Panc1 (cell line): ENCODE results near the gene GBA3. TPM values are rescaled to one million over a fixed set of nuclear protein-coding genes. Genes with fewer than 3 reads are reported as not detected.

ENCODE experiments used
- ATAC-seq: fragments of 200-7000 bp; cut with Tn5 transposase; 2 replicates; pipeline ENCODE4 v1.9.1; 2020; ENCODE audit warnings: mild to moderate bottlenecking, moderate library complexity
- BruUV-seq: library from RNA; stranded (reverse); fragments of 400-500 nt; replicated peaks from 2 replicates; lab custom pipeline; 2021; lab: Mats Ljungman, UMichigan
- CTCF ChIA-PET: fragments of 300-600 bp; sonication (Branson Sonifier 250); formaldehyde crosslinking; loops from one replicate; lab custom pipeline; 2022; ENCODE audit warnings: antibody characterized with exemption; lab: Charles Lee
- POLR2A ChIA-PET: fragments of 300-600 bp; sonication (Branson Sonifier 250); formaldehyde crosslinking; loops from one replicate; lab custom pipeline; 2022; ENCODE audit warnings: antibody characterized with exemption; lab: Charles Lee
- DNase-seq: peaks from one replicate; pipeline ENCODE4 v3.0.0-alpha.2; 2010; ENCODE audit warnings: low read depth, low spot score
- H3K27ac ChIP-seq: 2 replicates; pipeline ENCODE4 v1.5.1; 2011; ENCODE audit warnings: mild to moderate bottlenecking, low read length, inconsistent platforms
- H3K27me3 ChIP-seq: fragments of 200-500 bp; sonication (Bioruptor generic); 2 replicates; pipeline ENCODE4 v1.6.0; 2014; ENCODE audit warnings: low read length, inconsistent platforms; ENCODE audit not compliant: control insufficient read depth, insufficient read depth
- H3K36me3 ChIP-seq: fragments of 200-500 bp; sonication (Bioruptor generic); 2 replicates; pipeline ENCODE4 v1.5.1; 2014; ENCODE audit warnings: inconsistent platforms, mild to moderate bottlenecking, low read length, moderate library complexity; ENCODE audit not compliant: control insufficient read depth, insufficient read depth
- H3K4me1 ChIP-seq: 2 replicates; pipeline ENCODE4 v1.5.1; 2011; ENCODE audit warnings: inconsistent platforms, mild to moderate bottlenecking, low read length, moderate library complexity; ENCODE audit not compliant: control insufficient read depth, insufficient read depth
- H3K4me3 ChIP-seq, 2 experiments: 2 replicates each; pipeline ENCODE4 v1.5.1; 2011 to 2012; ENCODE audit warnings: low read depth in 2 of 2, low read length in 2 of 2, mild to moderate bottlenecking in 2 of 2, inconsistent platforms in 1 of 2, moderate library complexity in 1 of 2
- H3K9me3 ChIP-seq: fragments of 200-500 bp; sonication (Bioruptor generic); 2 replicates; pipeline ENCODE4 v1.5.1; 2014; ENCODE audit warnings: low read depth, mild to moderate bottlenecking, inconsistent platforms, low read length, moderate library complexity; ENCODE audit not compliant: control insufficient read depth, insufficient read depth
- CTCF ChIP-seq: fragments of 450-650 bp; IDR thresholded peaks from 2 replicates; pipeline ENCODE4 v1.5.1; 2017; ENCODE audit warnings: mild to moderate bottlenecking
- POLR2AphosphoS5 ChIP-seq: IDR thresholded peaks from 2 replicates; pipeline ENCODE4 v1.6.1; 2012; ENCODE audit warnings: mild to moderate bottlenecking, low read depth, low read length, moderate library complexity
- REST ChIP-seq, 2 experiments: IDR thresholded peaks; 2 replicates each; pipeline ENCODE4 v1.6.1; 2011 to 2012; ENCODE audit warnings: low read depth in 2 of 2, control low read depth in 1 of 2, low read length in 1 of 2, mild to moderate bottlenecking in 1 of 2, moderate library complexity in 1 of 2; ENCODE audit not compliant: insufficient read depth in 1 of 2
- SIN3A ChIP-seq: IDR thresholded peaks from 2 replicates; pipeline ENCODE4 v1.6.1; 2012; ENCODE audit warnings: low read depth, mild to moderate bottlenecking, low read length, moderate library complexity, borderline replicate concordance; ENCODE audit not compliant: insufficient read depth
- TCF7L2 ChIP-seq: IDR thresholded peaks from 2 replicates; pipeline ENCODE4 v1.6.1; 2011; ENCODE audit warnings: mild to moderate bottlenecking, low read depth, low read length, inconsistent platforms
- in situ Hi-C: cut with HindIII; loops from 2 replicates; pipeline ENCODE4 v1.10.0; 2016; ENCODE audit warnings: low sequenced_read_pairs, low pct_unique_long_range_greater_than_20kb
- intact Hi-C: fragments of 100-400 bp; cut with micrococcal nuclease; formaldehyde crosslinking; loops from one replicate; pipeline ENCODE4 v1.10.0; 2022; ENCODE audit not compliant: unreplicated experiment
- total RNA-seq: library from RNA; stranded (reverse); gene quantifications from one replicate; pipeline ENCODE4 v1.2.1, GENCODE V29; 2021; ENCODE audit not compliant: unreplicated experiment

GBA3 gene
- total RNA-seq, 1 experiment from 2014 or later: not detected

GRCh38 chr4:22676063-22676462, 16.7 kb upstream of the GBA3 start:
- H3K9me3 ChIP-seq: no peaks in the 10 kb centered on the region
- no TSS peak for BruUV-seq
- H3K4me3 ChIP-seq: no peak overlapping the region
- TF ChIP-seq TCF7L2 (no peak), CTCF (no peak), POLR2AphosphoS5 (no peak), SIN3A (no peak), REST (IDR thresholded peaks at IDR 0.05; ENCODE audit: insufficient read depth in 1 of 2, low read depth in 2 of 2, low read length in 1 of 2) (no peak)
- H3K27ac ChIP-seq: no peak overlapping the region
- DNase-seq: no peak
- in situ Hi-C loops (no loop called here), intact Hi-C loops (no loop called here)
- no peaks in the 10 kb centered on the region for H3K36me3 ChIP-seq
- CTCF ChIA-PET: no interaction called here
- POLR2A ChIA-PET: no interaction called here
- no peaks in the 10 kb centered on the region for H3K27me3 ChIP-seq
- H3K4me1 ChIP-seq: no peaks in the 10 kb centered on the region
- ATAC-seq: no peak

GRCh38 chr4:22677780-22678179, 15.0 kb upstream of the GBA3 start:
- H3K36me3 ChIP-seq: no peaks in the 10 kb centered on the region
- ATAC-seq: no peak
- in situ Hi-C loops: no loop called here
- H3K9me3 ChIP-seq: no peaks in the 10 kb centered on the region
- BruUV-seq: no TSS peak
- ChIA-PET CTCF (no interaction called here), POLR2A (no interaction called here)
- intact Hi-C loops: no loop called here
- no peak for DNase-seq
- no peaks in the 10 kb centered on the region for H3K4me1 ChIP-seq
- TF ChIP-seq SIN3A (no peak), POLR2AphosphoS5 (no peak), TCF7L2 (no peak), CTCF (no peak), REST (IDR thresholded peaks at IDR 0.05; ENCODE audit: insufficient read depth in 1 of 2, low read depth in 2 of 2, low read length in 1 of 2) (no peak)
- H3K27ac ChIP-seq: no peak overlapping the region
- H3K4me3 ChIP-seq: no peak overlapping the region
- H3K27me3 ChIP-seq: no peaks in the 10 kb centered on the region
